CD14-positive monocyte (primary cell): ENCODE results near the gene EMD. TPM values are rescaled to one million over a fixed set of nuclear protein-coding genes. Genes with fewer than 3 reads are reported as not detected.
A peak's percentile ranks its signal among the peaks of the same experiment; 100 is the strongest.

Source experiments
- DNase-seq, 3 donors: peaks; one replicate each; pipeline ENCODE4 v3.0.0-alpha.2; 2011 to 2022
- H2AFZ ChIP-seq: 2 replicates; pipeline ENCODE4 v1.6.0; 2012; ENCODE audit warnings: mild to moderate bottlenecking, low read depth, low read length, inconsistent platforms; ENCODE audit not compliant: insufficient read depth, poor library complexity, severe bottlenecking
- H3K27ac ChIP-seq, 2 donors: 1 replicate in 1 of 2; 2 replicates in 1 of 2; pipeline ENCODE4 v1.5.1; 2012 to 2013; ENCODE audit warnings: low read length in 2 of 2, control low read depth in 1 of 2, inconsistent platforms in 1 of 2, low read depth in 1 of 2, mild to moderate bottlenecking in 1 of 2
- H3K27me3 ChIP-seq, 2 donors: one replicate each; pipeline versions ENCODE4 v1.6.0 to v1.6.1; 2011 to 2013; ENCODE audit warnings: low read length in 2 of 2; ENCODE audit not compliant: control insufficient read depth in 2 of 2, insufficient read depth in 2 of 2
- H3K36me3 ChIP-seq, 2 donors: replicated peaks in 1 of 2; 1 replicate in 1 of 2; 2 replicates in 1 of 2; pipeline versions ENCODE4 v1.5.1 to v1.6.1; 2012 to 2013; ENCODE audit warnings: low read length in 2 of 2, control low read depth in 1 of 2, inconsistent platforms in 1 of 2, mild to moderate bottlenecking in 1 of 2; ENCODE audit not compliant: insufficient read depth in 2 of 2, control insufficient read depth in 1 of 2
- H3K4me1 ChIP-seq, 2 donors: 1 replicate in 1 of 2; 2 replicates in 1 of 2; pipeline versions ENCODE4 v1.5.1 to v1.6.1; 2012 to 2013; ENCODE audit warnings: low read length in 2 of 2, control low read depth in 1 of 2, inconsistent platforms in 1 of 2, mild to moderate bottlenecking in 1 of 2, moderate library complexity in 1 of 2; ENCODE audit not compliant: insufficient read depth in 2 of 2, control insufficient read depth in 1 of 2
- H3K4me2 ChIP-seq: replicated peaks from 2 replicates; pipeline ENCODE3; 2012; ENCODE audit warnings: low read length, moderate library complexity, mild to moderate bottlenecking; ENCODE audit not compliant: poor library complexity, severe bottlenecking; ENCODE audit errors: extremely low read depth
- H3K4me3 ChIP-seq, 3 experiments: fragments of 200-600 bp in 1 of 3; sonication (generic) in 1 of 3; replicated peaks in 1 of 3; 1 replicate in 2 of 3; 2 replicates in 1 of 3; pipeline ENCODE4 v1.5.1; 2011 to 2013; ENCODE audit warnings: low read length in 3 of 3, mild to moderate bottlenecking in 3 of 3, control low read depth in 2 of 3, low read depth in 2 of 3, inconsistent platforms in 1 of 3, moderate library complexity in 1 of 3
- H3K79me2 ChIP-seq: 2 replicates; pipeline ENCODE4 v1.6.0; 2012; ENCODE audit warnings: mild to moderate bottlenecking, control low read depth, inconsistent platforms, low read length, moderate library complexity; ENCODE audit not compliant: insufficient read depth
- H3K9ac ChIP-seq: 2 replicates; pipeline ENCODE4 v1.6.0; 2017; ENCODE audit warnings: low read length, mild to moderate bottlenecking; ENCODE audit not compliant: insufficient read depth, poor library complexity, severe bottlenecking
- H3K9me3 ChIP-seq, 2 donors: replicated peaks in 1 of 2; 1 replicate in 1 of 2; 2 replicates in 1 of 2; pipeline versions ENCODE4 v1.5.1 to v1.6.1; 2012 to 2013; ENCODE audit warnings: low read length in 2 of 2, control low read depth in 1 of 2; ENCODE audit not compliant: control insufficient read depth in 1 of 2, insufficient read depth in 1 of 2
- H4K20me1 ChIP-seq: 2 replicates; pipeline ENCODE4 v1.6.0; 2012; ENCODE audit warnings: mild to moderate bottlenecking, low read length, control low read depth, moderate library complexity; ENCODE audit not compliant: insufficient read depth
- H3K27ac Mint-ChIP-seq, 7 donors: one replicate each; pipeline ENCODE4 v1.8.0; 2020; ENCODE audit warnings: mild to moderate bottlenecking in 7 of 7, mixed read lengths in 7 of 7, moderate library complexity in 6 of 7, inconsistent platforms in 2 of 7
- H3K27me3 Mint-ChIP-seq, 3 donors: one replicate each; pipeline ENCODE4 v1.8.0; 2021 to 2022; ENCODE audit warnings: low read depth in 3 of 3, mild to moderate bottlenecking in 3 of 3, mixed read lengths in 3 of 3, moderate library complexity in 3 of 3, inconsistent platforms in 1 of 3
- H3K36me3 Mint-ChIP-seq, 2 donors: one replicate each; pipeline ENCODE4 v1.8.0; 2020; ENCODE audit warnings: mixed read lengths in 2 of 2, inconsistent platforms in 1 of 2, mild to moderate bottlenecking in 1 of 2
- H3K4me1 Mint-ChIP-seq: one replicate; pipeline ENCODE4 v1.8.0; 2020; ENCODE audit warnings: mild to moderate bottlenecking, mixed read lengths
- H3K4me3 Mint-ChIP-seq, 2 donors: one replicate each; pipeline ENCODE4 v1.8.0; 2020; ENCODE audit warnings: mild to moderate bottlenecking in 2 of 2, mixed read lengths in 2 of 2, moderate library complexity in 1 of 2
- H3K9me3 Mint-ChIP-seq, 7 donors: one replicate each; pipeline ENCODE4 v1.8.0; 2020 to 2022; ENCODE audit warnings: mixed read lengths in 7 of 7, mild to moderate bottlenecking in 6 of 7, moderate library complexity in 6 of 7, inconsistent platforms in 2 of 7
- WGBS: methylation state at CpG from one replicate; pipeline ENCODE4 v1.1.5; 2013; ENCODE audit warnings: missing lambda C conversion rate; ENCODE audit not compliant: insufficient coverage; 5-methylcytosine and 5-hydroxymethylcytosine counted together
- intact Hi-C, 2 donors: fragments of 100-400 bp; cut with micrococcal nuclease; formaldehyde crosslinking; loops; one replicate each; pipeline versions ENCODE4 v1.15.0 to v1.15.1; 2023
- polyA plus RNA-seq, 3 donors: library from polyadenylated mRNA; depleted of rRNA in 1 of 3; unstranded in 2 of 3; stranded (reverse) in 1 of 3; fragments of 300-500 nt in 2 of 3; fragments of >200 nt in 1 of 3; fragmentation: Illumina TruSeq in 2 of 3; gene quantifications; 1 replicate in 2 of 3; 2 replicates in 1 of 3; pipeline ENCODE4 v1.2.3, GENCODE V29; 2012 to 2021
- TF ChIP-seq, protein P1 (sequence below): fragments of 200-600 bp; IDR thresholded peaks from one replicate; pipeline ENCODE4 v1.8.0; 2022; ENCODE audit warnings: antibody characterized with exemption, mild to moderate bottlenecking

The EMD gene
- polyA plus RNA-seq, 3 donors: 14.0 to 126 (median 17.6) TPM

DNA sequence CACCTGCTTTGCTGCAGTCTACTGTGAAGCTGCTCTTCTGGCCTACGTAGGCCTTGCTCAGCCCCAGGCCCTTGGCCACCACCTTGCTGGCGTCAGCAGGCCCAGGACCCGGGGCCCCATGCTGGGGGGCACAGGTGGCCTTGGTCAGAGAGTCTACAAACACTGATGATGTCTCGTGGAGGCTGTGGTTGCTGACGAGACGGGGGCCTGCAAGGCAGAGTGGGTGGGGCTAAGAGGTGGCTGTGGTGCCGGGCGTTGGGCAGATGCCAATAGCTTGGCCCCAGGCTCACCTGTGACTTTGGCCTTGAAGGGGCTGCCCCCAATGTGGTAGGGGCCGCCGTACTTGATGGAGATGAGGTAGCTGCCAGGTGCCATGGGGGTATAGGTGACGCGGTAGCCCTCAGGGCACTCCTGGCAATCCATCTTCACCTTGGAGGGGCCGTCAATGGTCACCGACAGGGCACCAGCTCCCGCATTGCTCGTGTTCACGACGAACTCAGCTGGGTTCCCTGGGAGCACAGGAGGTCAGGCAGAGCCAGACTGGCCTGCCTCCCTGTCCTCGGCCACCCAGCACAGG, 29.6 kb upstream of the EMD start:
- H3K4me1 ChIP-seq: peaks cover 30 to 51% of the 10 kb centered on the region in 2 donors
- peaks cover 3% of the 10 kb centered on the region for H3K79me2 ChIP-seq
- no peaks in the 10 kb centered on the region for H3K27me3 ChIP-seq
- peaks cover 0 to 4% (median 0%) of the 10 kb centered on the region in 3 donors for H3K27me3 Mint-ChIP-seq
- peaks cover 21% of the 10 kb centered on the region for H3K4me1 Mint-ChIP-seq
- no peak overlapping the region for H3K4me2 ChIP-seq
- H3K9me3 ChIP-seq: no peaks in the 10 kb centered on the region
- H3K9me3 Mint-ChIP-seq: no peaks in the 10 kb centered on the region
- H3K4me3 Mint-ChIP-seq: no peak overlapping the region
- peaks cover 41 to 56% of the 10 kb centered on the region in 2 donors for H3K36me3 Mint-ChIP-seq
- no peak overlapping the region for H3K9ac ChIP-seq
- TF ChIP-seq, protein P1, sequence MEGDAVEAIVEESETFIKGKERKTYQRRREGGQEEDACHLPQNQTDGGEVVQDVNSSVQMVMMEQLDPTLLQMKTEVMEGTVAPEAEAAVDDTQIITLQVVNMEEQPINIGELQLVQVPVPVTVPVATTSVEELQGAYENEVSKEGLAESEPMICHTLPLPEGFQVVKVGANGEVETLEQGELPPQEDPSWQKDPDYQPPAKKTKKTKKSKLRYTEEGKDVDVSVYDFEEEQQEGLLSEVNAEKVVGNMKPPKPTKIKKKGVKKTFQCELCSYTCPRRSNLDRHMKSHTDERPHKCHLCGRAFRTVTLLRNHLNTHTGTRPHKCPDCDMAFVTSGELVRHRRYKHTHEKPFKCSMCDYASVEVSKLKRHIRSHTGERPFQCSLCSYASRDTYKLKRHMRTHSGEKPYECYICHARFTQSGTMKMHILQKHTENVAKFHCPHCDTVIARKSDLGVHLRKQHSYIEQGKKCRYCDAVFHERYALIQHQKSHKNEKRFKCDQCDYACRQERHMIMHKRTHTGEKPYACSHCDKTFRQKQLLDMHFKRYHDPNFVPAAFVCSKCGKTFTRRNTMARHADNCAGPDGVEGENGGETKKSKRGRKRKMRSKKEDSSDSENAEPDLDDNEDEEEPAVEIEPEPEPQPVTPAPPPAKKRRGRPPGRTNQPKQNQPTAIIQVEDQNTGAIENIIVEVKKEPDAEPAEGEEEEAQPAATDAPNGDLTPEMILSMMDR: no peak
- intact Hi-C loops: no loop called here
- peaks cover 62% of the 10 kb centered on the region in 2 donors for H3K36me3 ChIP-seq
- no peak overlapping the region for H2AFZ ChIP-seq
- 74% methylated on average over 11 of the region's 19 CpGs for WGBS
- no peak overlapping the region for H3K4me3 ChIP-seq
- peaks cover 68% of the 10 kb centered on the region for H4K20me1 ChIP-seq
- peak overlapping the region; percentile 24 to 34 for H3K27ac ChIP-seq
- no peak for DNase-seq
- peak overlapping the region in 5 of 7 donors; percentile 15 to 81 (median 45) for H3K27ac Mint-ChIP-seq

GRCh38 chrX:154349979-154350378, 29.1 kb upstream of the EMD start:
- TF ChIP-seq, protein P1: no peak
- H3K27me3 ChIP-seq: no peaks in the 10 kb centered on the region
- peaks cover 21% of the 10 kb centered on the region for H3K4me1 Mint-ChIP-seq
- intact Hi-C loops: no loop called here
- H3K4me3 ChIP-seq: no peak overlapping the region
- peaks cover 44 to 61% of the 10 kb centered on the region in 2 donors for H3K36me3 Mint-ChIP-seq
- peaks cover 0 to 4% (median 0%) of the 10 kb centered on the region in 3 donors for H3K27me3 Mint-ChIP-seq
- no peaks in the 10 kb centered on the region for H3K9me3 Mint-ChIP-seq
- H3K27ac ChIP-seq: peak overlapping the region; percentile 24 to 34
- no peak overlapping the region for H2AFZ ChIP-seq
- H3K4me3 Mint-ChIP-seq: no peak overlapping the region
- H3K79me2 ChIP-seq: peaks cover 3% of the 10 kb centered on the region
- peak overlapping the region in 5 of 7 donors; percentile 5 to 72 (median 45) for H3K27ac Mint-ChIP-seq
- H3K9ac ChIP-seq: no peak overlapping the region
- no peaks in the 10 kb centered on the region for H3K9me3 ChIP-seq
- no peak overlapping the region for H3K4me2 ChIP-seq
- DNase-seq: no peak
- peaks cover 30 to 51% of the 10 kb centered on the region in 2 donors for H3K4me1 ChIP-seq
- 87% methylated on average over 6 of the region's 15 CpGs for WGBS
- peaks cover 73% of the 10 kb centered on the region for H4K20me1 ChIP-seq
- H3K36me3 ChIP-seq: peaks cover 67% of the 10 kb centered on the region in 2 donors
